ENCODE data around the gene SLIT3. TPM values are rescaled to one million over a fixed set of nuclear protein-coding genes. Genes with fewer than 3 reads are reported as not detected.

The SLIT3 gene
- total RNA-seq, 1 experiment from 2014 or later: 0.92 TPM

- peaks cover 19% of the 10 kb centered on the region for H3K27me3 Mint-ChIP-seq (ENCODE audit: low read depth)
- no peaks in the 10 kb centered on the region for H3K79me2 ChIP-seq (ENCODE audit: insufficient read depth, low read length)
- H2BK5ac ChIP-seq (ENCODE audit: insufficient read length, low read length): no peak overlapping the region
- H2BK20ac ChIP-seq (ENCODE audit: low read depth, low read length, poor library complexity, severe bottlenecking): no peak overlapping the region
- H3T11ph ChIP-seq (ENCODE audit: low read length): no peak overlapping the region
- H3K27ac Mint-ChIP-seq: no peak overlapping the region
- H3K9me3 Mint-ChIP-seq: no peaks in the 10 kb centered on the region
- H3K4me1 Mint-ChIP-seq: no peaks in the 10 kb centered on the region
- no peak overlapping the region for H2BK15ac ChIP-seq (ENCODE audit: low read depth, low read length)
- no peaks in the 10 kb centered on the region for H3K27me3 ChIP-seq (ENCODE audit: insufficient read depth, low read length)
- no peak overlapping the region for H4K91ac ChIP-seq (ENCODE audit: insufficient read length, low read depth, low read length)
- no peak overlapping the region for H2AK5ac ChIP-seq (ENCODE audit: insufficient read length, low read length)
- no peak for TF ChIP-seq CTCF (conservative IDR thresholded peaks at IDR 0.05)
- no peaks in the 10 kb centered on the region for H3K4me1 ChIP-seq (ENCODE audit: insufficient read depth, low read length)
- no peak overlapping the region for H3K27ac ChIP-seq (ENCODE audit: insufficient read length, low read depth, low read length)
- no peak overlapping the region for H3K23ac ChIP-seq (ENCODE audit: insufficient read length, low read depth, low read length)
- H2BK120ac ChIP-seq (ENCODE audit: low read depth, low read length, poor library complexity, severe bottlenecking): no peak overlapping the region
- H4K20me1 ChIP-seq (ENCODE audit: control insufficient read depth, insufficient read depth, insufficient read length): no peaks in the 10 kb centered on the region
- H3K56ac ChIP-seq (ENCODE audit: insufficient read length, low read depth, low read length): no peak overlapping the region
- H3K9ac ChIP-seq (ENCODE audit: extremely low read depth, insufficient read length, low read length): no peak overlapping the region
- H3K79me1 ChIP-seq (ENCODE audit: insufficient read depth, low read depth, low read length, poor library complexity, severe bottlenecking): no peaks in the 10 kb centered on the region
- no peak overlapping the region for H4K5ac ChIP-seq (ENCODE audit: insufficient read length, low read depth, low read length)
- WGBS (ENCODE audit: extremely low coverage, insufficient read length, low lambda C conversion rate): no CpG with 5 or more reads among the region's 7 CpGs
- H3K4me3 Mint-ChIP-seq: no peak overlapping the region
- no peak overlapping the region for H3K14ac ChIP-seq (ENCODE audit: insufficient read depth, low read length)
- no peak overlapping the region for H2AFZ ChIP-seq (ENCODE audit: low read length)
- no peaks in the 10 kb centered on the region for H3K36me3 Mint-ChIP-seq (ENCODE audit: insufficient read depth in 1 of 3, low read depth in 3 of 3)
- DNase-seq: no peak
- no peaks in the 10 kb centered on the region for H3K23me2 ChIP-seq (ENCODE audit: insufficient read length, low read depth, low read length, poor library complexity, severe bottlenecking)
- H2BK12ac ChIP-seq (ENCODE audit: insufficient read length, low read depth, low read length): no peak overlapping the region
- H3K4me2 ChIP-seq (ENCODE audit: insufficient read depth, insufficient read length, low read length): no peak overlapping the region
- no peaks in the 10 kb centered on the region for H3K9me3 ChIP-seq (ENCODE audit: control insufficient read depth, low read depth, low read length)
- no peak overlapping the region for H4K8ac ChIP-seq (replicated peaks; ENCODE audit: insufficient read length, low read depth, low read length)
- H3K4ac ChIP-seq (ENCODE audit: low read depth, low read length): no peak overlapping the region
- H3K18ac ChIP-seq (ENCODE audit: insufficient read length, low read depth, low read length): no peak overlapping the region
Measured at GRCh38 chr5:168686837-168687236, 614.1 kb downstream of the SLIT3 start.
